ENCODE results near the gene OMG.

DNA sequence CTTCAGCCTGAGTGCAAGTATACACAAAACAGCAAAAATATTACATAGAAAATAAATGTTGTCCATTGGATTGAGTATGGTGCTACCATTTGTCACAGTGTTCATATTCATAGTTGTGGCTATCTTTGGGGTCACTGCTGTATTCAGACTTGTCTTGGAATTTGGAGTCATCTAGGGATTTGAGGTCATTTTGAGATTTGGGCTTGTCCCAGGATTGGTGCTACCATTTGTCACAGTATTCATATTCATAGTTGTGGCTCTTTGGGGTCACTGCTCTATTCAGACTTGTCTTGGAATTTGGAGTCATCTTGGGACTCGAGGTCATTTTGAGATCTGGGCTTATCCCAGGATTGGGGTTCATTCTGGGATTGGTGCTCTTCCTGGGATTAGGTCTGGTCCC, 24.8 kb downstream of the OMG start:
- TF ChIP-seq, protein P1, sequence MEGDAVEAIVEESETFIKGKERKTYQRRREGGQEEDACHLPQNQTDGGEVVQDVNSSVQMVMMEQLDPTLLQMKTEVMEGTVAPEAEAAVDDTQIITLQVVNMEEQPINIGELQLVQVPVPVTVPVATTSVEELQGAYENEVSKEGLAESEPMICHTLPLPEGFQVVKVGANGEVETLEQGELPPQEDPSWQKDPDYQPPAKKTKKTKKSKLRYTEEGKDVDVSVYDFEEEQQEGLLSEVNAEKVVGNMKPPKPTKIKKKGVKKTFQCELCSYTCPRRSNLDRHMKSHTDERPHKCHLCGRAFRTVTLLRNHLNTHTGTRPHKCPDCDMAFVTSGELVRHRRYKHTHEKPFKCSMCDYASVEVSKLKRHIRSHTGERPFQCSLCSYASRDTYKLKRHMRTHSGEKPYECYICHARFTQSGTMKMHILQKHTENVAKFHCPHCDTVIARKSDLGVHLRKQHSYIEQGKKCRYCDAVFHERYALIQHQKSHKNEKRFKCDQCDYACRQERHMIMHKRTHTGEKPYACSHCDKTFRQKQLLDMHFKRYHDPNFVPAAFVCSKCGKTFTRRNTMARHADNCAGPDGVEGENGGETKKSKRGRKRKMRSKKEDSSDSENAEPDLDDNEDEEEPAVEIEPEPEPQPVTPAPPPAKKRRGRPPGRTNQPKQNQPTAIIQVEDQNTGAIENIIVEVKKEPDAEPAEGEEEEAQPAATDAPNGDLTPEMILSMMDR (tag by site-specific recombination; IDR thresholded peaks at IDR 0.05): no peak
- TF ChIP-seq ZNF558 (tag by site-specific recombination; IDR thresholded peaks at IDR 0.05) (no peak), ZNF341 (tag by site-specific recombination; IDR thresholded peaks at IDR 0.05; ENCODE audit: low read depth) (no peak)

Data from HEK293 (cell line).